B cell (primary cell): ENCODE measurements around the gene PRKN. TPM values are rescaled to one million over a fixed set of nuclear protein-coding genes. Genes with fewer than 3 reads are reported as not detected.

Experiments used
- ATAC-seq: fragments of 200-7000 bp; cut with Tn5 transposase; one replicate; pipeline ENCODE4 v1.10.0; 2021; ENCODE audit warnings: low read depth, mild to moderate bottlenecking, moderate number of reproducible peaks, moderate library complexity
- CTCF ChIA-PET: fragments of 350-600 bp; sonication (Branson Sonifier 250); formaldehyde crosslinking; loops from one replicate; lab custom pipeline; 2021; ENCODE audit warnings: antibody characterized with exemption, inconsistent platforms; lab: Charles Lee
- POLR2A ChIA-PET: fragments of 350-600 bp; sonication (Branson Sonifier 250); formaldehyde crosslinking; loops from one replicate; lab custom pipeline; 2021; ENCODE audit warnings: antibody characterized with exemption; lab: Charles Lee
- DNase-seq: peaks from one replicate; pipeline ENCODE4 v3.0.0; 2013
- H2AFZ ChIP-seq: 2 replicates; pipeline ENCODE4 v1.6.1; 2012; ENCODE audit warnings: mild to moderate bottlenecking, low read depth, low read length; ENCODE audit not compliant: insufficient read depth, poor library complexity, severe bottlenecking
- H3K27ac ChIP-seq, 2 donors: 1 replicate in 1 of 2; 2 replicates in 1 of 2; pipeline ENCODE4 v1.5.1; 2012 to 2013; ENCODE audit warnings: low read length in 2 of 2, mild to moderate bottlenecking in 2 of 2, moderate library complexity in 1 of 2
- H3K27me3 ChIP-seq, 4 experiments: fragments of 200-600 bp in 1 of 4; sonication (generic) in 1 of 4; replicated peaks in 1 of 4; 1 replicate in 2 of 4; 2 replicates in 2 of 4; pipeline versions ENCODE4 v1.6.1 to v1.7.0; 2013 to 2016; ENCODE audit warnings: low read length in 3 of 4, mild to moderate bottlenecking in 2 of 4, mixed read lengths in 1 of 4, moderate library complexity in 1 of 4; ENCODE audit not compliant: insufficient read depth in 4 of 4, control insufficient read depth in 3 of 4; ENCODE audit errors: control extremely low read depth in 1 of 4
- H3K36me3 ChIP-seq, 2 experiments: replicated peaks in 1 of 2; 1 replicate in 1 of 2; 2 replicates in 1 of 2; pipeline versions ENCODE4 v1.6.1 to v1.7.1; 2013; ENCODE audit warnings: low read length in 1 of 2; ENCODE audit not compliant: insufficient read depth in 2 of 2, control insufficient read depth in 1 of 2; ENCODE audit errors: control extremely low read depth in 1 of 2, extremely low read depth in 1 of 2
- H3K4me1 ChIP-seq, 2 donors: fragments of 200-600 bp in 1 of 2; sonication (generic) in 1 of 2; 1 replicate in 1 of 2; 2 replicates in 1 of 2; pipeline versions ENCODE4 v1.5.1 to v1.6.1; 2013 to 2017; ENCODE audit warnings: low read length in 2 of 2; ENCODE audit not compliant: control insufficient read depth in 2 of 2, insufficient read depth in 2 of 2
- H3K4me2 ChIP-seq: replicated peaks from 2 replicates; pipeline ENCODE3; 2012; ENCODE audit warnings: mild to moderate bottlenecking, low read depth, low read length; ENCODE audit not compliant: poor library complexity, severe bottlenecking
- H3K4me3 ChIP-seq, 5 experiments: fragments of 200-600 bp in 1 of 5; sonication (generic) in 1 of 5; 1 replicate in 3 of 5; 2 replicates in 2 of 5; pipeline versions ENCODE4 v1.5.1 to v1.7.0; 2011 to 2016; ENCODE audit warnings: low read length in 4 of 5, mild to moderate bottlenecking in 4 of 5, low read depth in 2 of 5, control low read depth in 1 of 5, moderate library complexity in 1 of 5; ENCODE audit not compliant: insufficient read depth in 1 of 5; ENCODE audit errors: control extremely low read depth in 1 of 5, extremely low read depth in 1 of 5
- H3K79me2 ChIP-seq: fragments of 200-600 bp; sonication (generic); one replicate; pipeline ENCODE4 v1.6.0; 2016; ENCODE audit warnings: low read length; ENCODE audit not compliant: control insufficient read depth, insufficient read depth
- H3K9ac ChIP-seq: fragments of 200-600 bp; sonication (generic); 2 replicates; pipeline ENCODE4 v1.6.1; 2017; ENCODE audit warnings: mild to moderate bottlenecking, low read length, moderate library complexity
- H3K9me3 ChIP-seq, 3 donors: one replicate each; pipeline versions ENCODE4 v1.6.1 to v1.7.1; 2013; ENCODE audit warnings: low read length in 2 of 3; ENCODE audit not compliant: control insufficient read depth in 2 of 3, insufficient read depth in 1 of 3; ENCODE audit errors: control extremely low read depth in 1 of 3
- H4K20me1 ChIP-seq: 2 replicates; pipeline ENCODE4 v1.6.0; 2012; ENCODE audit warnings: mild to moderate bottlenecking, low read length; ENCODE audit not compliant: insufficient read depth, control insufficient read depth, poor library complexity, severe bottlenecking
- H3K27ac Mint-ChIP-seq: one replicate; pipeline ENCODE4 v1.8.0; 2021; ENCODE audit warnings: mixed read lengths
- H3K27me3 Mint-ChIP-seq: one replicate; pipeline ENCODE4 v1.8.0; 2021; ENCODE audit warnings: mixed read lengths
- H3K4me1 Mint-ChIP-seq: one replicate; pipeline ENCODE4 v1.8.0; 2021; ENCODE audit warnings: mixed read lengths
- H3K4me3 Mint-ChIP-seq: one replicate; pipeline ENCODE4 v1.8.0; 2021; ENCODE audit warnings: mixed read lengths
- H3K9me3 Mint-ChIP-seq: one replicate; pipeline ENCODE4 v1.8.0; 2022; ENCODE audit warnings: mixed read lengths; ENCODE audit not compliant: insufficient read depth
- CTCF ChIP-seq: fragments of 200-600 bp; IDR thresholded peaks from one replicate; pipeline ENCODE4 v1.8.0; 2022; ENCODE audit warnings: antibody characterized with exemption, mild to moderate bottlenecking
- EZH2 ChIP-seq: IDR thresholded peaks from 2 replicates; pipeline ENCODE4 v1.6.1; 2012; ENCODE audit warnings: borderline replicate concordance, low read depth, mild to moderate bottlenecking, moderate library complexity, low read length; ENCODE audit not compliant: insufficient read depth, poor library complexity, severe bottlenecking
- WGBS: methylation state at CpG from one replicate; pipeline ENCODE4 v1.1.5; 2013; ENCODE audit warnings: missing lambda C conversion rate; ENCODE audit not compliant: insufficient coverage; 5-methylcytosine and 5-hydroxymethylcytosine counted together
- intact Hi-C: fragments of 100-400 bp; cut with micrococcal nuclease; formaldehyde crosslinking; loops from one replicate; pipeline ENCODE4 v1.10.0; 2022
- polyA plus RNA-seq: library from polyadenylated mRNA; depleted of rRNA; stranded (reverse); fragments of >200 nt; gene quantifications from 2 replicates; pipeline ENCODE4 v1.2.3, GENCODE V29; 2012
- total RNA-seq, 2 donors: library from RNA; stranded (reverse); fragments of 120-200 nt in 1 of 2; gene quantifications; 1 replicate in 1 of 2; 2 replicates in 1 of 2; pipeline versions ENCODE4 v1.2.3 to v1.2.4, GENCODE V29; 2013 to 2022

Gene PRKN
- total and polyA plus RNA-seq, 2 donors (not counting 1 experiment from before 2014, with no cell fraction given): 1.6 to 6.2 TPM

DNA sequence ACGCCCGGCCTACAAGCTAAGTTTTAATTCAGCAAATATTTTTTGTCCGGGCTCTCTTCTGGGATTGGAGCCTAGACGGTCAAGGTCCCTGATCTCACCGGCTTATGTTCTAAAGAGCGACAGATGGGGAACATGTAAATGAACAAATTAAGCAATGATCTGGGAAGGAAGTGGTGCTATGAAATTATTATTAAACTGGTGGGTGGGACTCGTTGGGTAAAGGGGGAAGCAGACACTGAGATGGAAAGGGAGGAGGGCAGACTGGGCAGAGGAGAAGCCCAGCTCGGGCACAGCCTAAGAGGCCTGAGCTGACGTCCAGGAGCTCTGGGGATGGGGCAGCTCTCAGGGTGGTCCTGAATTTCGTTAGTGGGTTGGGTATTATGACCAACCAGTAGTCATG, 1371.9 kb downstream of the PRKN start:
- Histone ChIP-seq H4K20me1 (no peaks in the 10 kb centered on the region), H3K4me1 (no peaks in the 10 kb centered on the region), H3K4me2 (no peak overlapping the region), H3K36me3 (no peaks in the 10 kb centered on the region), H3K27ac (no peak overlapping the region), H3K9me3 (no peaks in the 10 kb centered on the region), H3K79me2 (no peaks in the 10 kb centered on the region), H2AFZ (no peak overlapping the region), H3K4me3 (no peak overlapping the region), H3K27me3 (no peaks in the 10 kb centered on the region), H3K9ac (no peak overlapping the region)
- no peaks in the 10 kb centered on the region for H3K9me3 Mint-ChIP-seq
- ChIA-PET CTCF (interaction anchor here (3.1 kb wide), 1 partner anchor 16 kb away, joined by 13 read pairs; no protein-coding TSS in a partner anchor), POLR2A (no interaction called here)
- WGBS: 89% methylated on average over 10 of the region's 10 CpGs
- TF ChIP-seq CTCF (no peak), EZH2 (no peak)
- intact Hi-C loops: no loop called here
- ATAC-seq (no peak), DNase-seq (no peak)
- H3K27ac Mint-ChIP-seq: no peak overlapping the region
- peaks cover 5% of the 10 kb centered on the region for H3K27me3 Mint-ChIP-seq
- H3K4me3 Mint-ChIP-seq: no peak overlapping the region
- peaks cover 6% of the 10 kb centered on the region for H3K4me1 Mint-ChIP-seq

GRCh38 chr6:161354956-161355355, 1372.6 kb downstream of the PRKN start:
- DNase-seq: no peak
- no peaks in the 10 kb centered on the region for H3K9me3 ChIP-seq
- no peaks in the 10 kb centered on the region for H3K79me2 ChIP-seq
- no peak overlapping the region for H3K4me3 Mint-ChIP-seq
- H3K9me3 Mint-ChIP-seq: no peaks in the 10 kb centered on the region
- no peak for ATAC-seq
- H3K27ac Mint-ChIP-seq: no peak overlapping the region
- TF ChIP-seq CTCF (no peak), EZH2 (no peak)
- peaks cover 6% of the 10 kb centered on the region for H3K4me1 Mint-ChIP-seq
- H3K4me2 ChIP-seq: no peak overlapping the region
- WGBS: 100% methylated on average over 11 of the region's 13 CpGs
- no peaks in the 10 kb centered on the region for H3K4me1 ChIP-seq
- H3K27me3 ChIP-seq: no peaks in the 10 kb centered on the region
- H2AFZ ChIP-seq: no peak overlapping the region
- H3K27me3 Mint-ChIP-seq: no peaks in the 10 kb centered on the region
- H3K36me3 ChIP-seq: no peaks in the 10 kb centered on the region
- CTCF ChIA-PET: interaction anchor here (0.5 to 3.1 kb wide), 2 partner anchors 13 to 16 kb away, joined by 5 to 13 read pairs; no protein-coding TSS in a partner anchor
- H3K9ac ChIP-seq: no peak overlapping the region
- H3K4me3 ChIP-seq: no peak overlapping the region
- intact Hi-C loops: no loop called here
- H4K20me1 ChIP-seq: no peaks in the 10 kb centered on the region
- POLR2A ChIA-PET: no interaction called here
- H3K27ac ChIP-seq: no peak overlapping the region
